HEK293 (cell line): ENCODE results near the gene MYORG.

Experiments used
- CTCF ChIA-PET: fragments of 350-600 bp; formaldehyde crosslinking; extraction: SDS; loops from one replicate; lab custom pipeline; 2021; ENCODE audit warnings: antibody characterized with exemption; lab: Yijun Ruan, JAX
- POLR2A ChIA-PET: fragments of 300-600 bp; formaldehyde crosslinking; extraction: SDS; loops from one replicate; lab custom pipeline; 2020; ENCODE audit warnings: antibody characterized with exemption, inconsistent platforms; lab: Yijun Ruan, JAX
- H3K27ac ChIP-seq: fragments of 200-500 bp; sonication (Bioruptor generic); 2 replicates; pipeline ENCODE4 v1.5.1; 2014; ENCODE audit warnings: low read depth, low read length, control low read depth, inconsistent platforms; ENCODE audit errors: extremely low read depth
- H3K36me3 ChIP-seq, 2 experiments: fragments of 200-500 bp in 1 of 2; sonication (Bioruptor generic) in 1 of 2; 1 replicate in 1 of 2; 2 replicates in 1 of 2; pipeline ENCODE4 v1.5.1; 2014 to 2017; ENCODE audit warnings: inconsistent platforms in 2 of 2, low read length in 2 of 2; ENCODE audit not compliant: control insufficient read depth in 2 of 2, insufficient read depth in 1 of 2
- H3K4me1 ChIP-seq: fragments of 200-500 bp; sonication (Bioruptor generic); 2 replicates; pipeline ENCODE4 v1.5.1; 2014; ENCODE audit warnings: mild to moderate bottlenecking, low read length, inconsistent platforms; ENCODE audit not compliant: control insufficient read depth, insufficient read depth
- H3K4me3 ChIP-seq: 2 replicates; pipeline ENCODE4 v1.5.1; 2011; ENCODE audit warnings: low read depth, mild to moderate bottlenecking, control low read depth, low read length, moderate library complexity
- H3K9me3 ChIP-seq: fragments of 200-500 bp; sonication (Bioruptor generic); 2 replicates; pipeline ENCODE4 v1.5.1; 2014; ENCODE audit warnings: low read depth, low read length, inconsistent platforms; ENCODE audit not compliant: control insufficient read depth, insufficient read depth
- KLF7 ChIP-seq: fragments of 450-650 bp; formaldehyde crosslinking; IDR thresholded peaks from 2 replicates; pipeline ENCODE4 v1.5.1; 2016; ENCODE audit warnings: missing biosample characterization, missing genetic modification characterization, borderline replicate concordance
- SP7 ChIP-seq: fragments of 450-650 bp; formaldehyde crosslinking; IDR thresholded peaks from 2 replicates; pipeline ENCODE4 v1.5.1; 2016; ENCODE audit warnings: missing biosample characterization, missing genetic modification characterization
- TRIM28 ChIP-seq: IDR thresholded peaks from 2 replicates; pipeline ENCODE4 v1.6.1; 2011; ENCODE audit warnings: low read length, control low read depth, borderline replicate concordance
- ZFP69B ChIP-seq: fragments of 450-650 bp; formaldehyde crosslinking; IDR thresholded peaks from 2 replicates; pipeline ENCODE4 v1.5.1; 2016; ENCODE audit warnings: missing biosample characterization, missing genetic modification characterization
- ZNF214 ChIP-seq: fragments of 450-650 bp; formaldehyde crosslinking; IDR thresholded peaks from 2 replicates; pipeline ENCODE4 v1.5.1; 2017; ENCODE audit warnings: missing biosample characterization, mild to moderate bottlenecking, missing genetic modification characterization, borderline replicate concordance
- ZNF248 ChIP-seq: fragments of 450-650 bp; formaldehyde crosslinking; IDR thresholded peaks from 2 replicates; pipeline ENCODE4 v1.5.1; 2017; ENCODE audit warnings: missing biosample characterization, missing genetic modification characterization
- ZNF394 ChIP-seq: fragments of 450-650 bp; formaldehyde crosslinking; IDR thresholded peaks from 2 replicates; pipeline ENCODE4 v1.5.1; 2016; ENCODE audit warnings: missing biosample characterization, missing genetic modification characterization, mild to moderate bottlenecking, moderate library complexity, borderline replicate concordance
- ZNF654 ChIP-seq: fragments of 450-650 bp; formaldehyde crosslinking; IDR thresholded peaks from 2 replicates; pipeline ENCODE4 v1.5.1; 2016; ENCODE audit warnings: low read depth, missing biosample characterization, missing genetic modification characterization
- TF ChIP-seq, protein P1 (sequence below): IDR thresholded peaks from 2 replicates; pipeline ENCODE4 v1.6.1; 2011; ENCODE audit warnings: mild to moderate bottlenecking, low read depth, low read length, borderline replicate concordance
- TF ChIP-seq, protein P2 (sequence below): fragments of 450-650 bp; formaldehyde crosslinking; IDR thresholded peaks from 2 replicates; pipeline ENCODE4 v1.5.1; 2016; ENCODE audit warnings: missing biosample characterization, missing genetic modification characterization
- TF ChIP-seq, protein P3 (sequence below): fragments of 450-650 bp; formaldehyde crosslinking; IDR thresholded peaks from 2 replicates; pipeline ENCODE4 v1.5.1; 2017; ENCODE audit warnings: missing biosample characterization, missing genetic modification characterization
- TF ChIP-seq, protein P4 (sequence below): fragments of 450-650 bp; formaldehyde crosslinking; IDR thresholded peaks from 2 replicates; pipeline ENCODE4 v1.5.1; 2016; ENCODE audit warnings: missing biosample characterization, missing genetic modification characterization
- TF ChIP-seq, protein P5 (sequence below): fragments of 450-650 bp; formaldehyde crosslinking; IDR thresholded peaks from 2 replicates; pipeline ENCODE4 v1.5.1; 2016; ENCODE audit warnings: missing biosample characterization, missing genetic modification characterization

MYORG gene

DNA sequence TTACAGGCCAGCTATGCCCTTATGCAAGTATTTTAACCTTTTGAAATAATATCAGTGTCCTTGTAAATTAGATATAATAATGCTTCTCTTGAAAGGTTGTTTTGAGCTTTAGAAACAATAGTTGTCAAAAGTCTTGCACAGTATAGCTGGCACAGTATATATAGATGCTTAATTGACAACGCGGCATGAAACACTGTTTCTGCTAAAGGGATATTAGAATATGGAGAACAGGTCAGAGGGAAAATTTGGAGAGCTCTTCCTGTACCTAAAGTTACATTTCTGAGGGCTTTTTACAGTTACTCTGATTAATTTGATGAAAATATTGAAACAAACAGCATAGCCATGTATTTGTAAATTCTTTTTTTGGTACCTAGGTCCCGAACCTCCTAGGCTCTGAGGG lies 42.9 kb downstream of the MYORG start (continued):
- TF ChIP-seq, protein P1, sequence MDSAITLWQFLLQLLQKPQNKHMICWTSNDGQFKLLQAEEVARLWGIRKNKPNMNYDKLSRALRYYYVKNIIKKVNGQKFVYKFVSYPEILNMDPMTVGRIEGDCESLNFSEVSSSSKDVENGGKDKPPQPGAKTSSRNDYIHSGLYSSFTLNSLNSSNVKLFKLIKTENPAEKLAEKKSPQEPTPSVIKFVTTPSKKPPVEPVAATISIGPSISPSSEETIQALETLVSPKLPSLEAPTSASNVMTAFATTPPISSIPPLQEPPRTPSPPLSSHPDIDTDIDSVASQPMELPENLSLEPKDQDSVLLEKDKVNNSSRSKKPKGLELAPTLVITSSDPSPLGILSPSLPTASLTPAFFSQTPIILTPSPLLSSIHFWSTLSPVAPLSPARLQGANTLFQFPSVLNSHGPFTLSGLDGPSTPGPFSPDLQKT = no peak
- no peak for TF ChIP-seq TRIM28
- TF ChIP-seq, all 188 proteins: peak for 0

DNA sequence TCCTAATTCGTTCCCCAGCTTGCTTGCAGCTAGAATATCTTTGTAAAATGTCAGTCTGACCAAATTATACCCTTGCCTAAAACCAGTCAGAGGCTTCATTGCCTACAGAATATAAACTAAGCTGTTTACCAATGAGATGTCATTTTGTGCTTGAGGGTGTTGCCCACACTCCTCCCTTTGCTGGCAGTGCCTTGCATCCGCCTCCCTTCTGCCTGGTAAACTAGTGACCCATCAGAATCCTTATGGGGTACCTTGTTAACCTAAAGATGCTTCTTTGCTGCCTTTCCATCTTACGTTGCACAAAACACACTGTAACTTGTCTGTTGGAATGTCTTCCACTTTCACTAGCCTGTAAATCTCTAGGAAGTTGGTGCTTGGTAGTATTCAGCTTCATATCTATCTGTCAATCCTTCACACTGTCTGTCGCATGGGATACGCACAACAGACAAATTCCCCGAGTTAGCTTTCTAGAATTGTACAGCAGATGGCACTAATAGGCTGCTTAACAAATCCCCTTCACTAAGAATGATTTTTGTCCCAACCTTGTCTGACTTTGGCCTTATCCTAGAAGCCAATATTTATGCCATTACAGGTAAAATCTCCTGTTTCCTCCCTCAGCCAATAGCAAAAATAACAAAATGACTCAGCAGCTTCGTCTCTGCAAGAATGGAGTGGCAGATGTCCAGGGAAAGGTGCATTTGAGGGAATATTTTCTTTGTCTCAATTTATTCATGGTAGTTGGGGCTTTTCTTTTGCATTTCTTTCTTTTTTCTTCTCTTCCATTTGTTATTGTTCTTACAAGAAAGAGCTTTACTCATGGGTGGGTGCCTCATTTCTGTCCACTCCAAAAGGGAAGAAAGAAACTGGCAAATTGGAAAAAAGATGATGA lies 44.4 kb downstream of the MYORG start:
- no peaks in the 10 kb centered on the region for H3K4me1 ChIP-seq
- CTCF ChIA-PET = interaction anchor here (0.6 to 7.1 kb wide), 25 partner anchors 9 to 314 kb away, joined by 3 to 172 read pairs (median 4); partner anchors contain the start of genes GALT and MYORG
- no peaks in the 10 kb centered on the region for H3K36me3 ChIP-seq
- POLR2A ChIA-PET = interaction anchor here (0.5 to 3.1 kb wide), 3 partner anchors 10 to 45 kb away, joined by 3 to 16 read pairs (median 4); partner anchors contain the start of gene MYORG
- no peaks in the 10 kb centered on the region for H3K9me3 ChIP-seq
- no peak overlapping the region for H3K27ac ChIP-seq
- H3K4me3 ChIP-seq = no peak overlapping the region
- TF ChIP-seq ZFP69B (tag by site-specific recombination) (no peak), ZNF214 (tag by site-specific recombination) (no peak), SP7 (tag by site-specific recombination) (peak; percentile 59; the same call in 1 of the 2 replicates), ZNF654 (tag by site-specific recombination) (peak; percentile 67)
- TF ChIP-seq, protein P2, sequence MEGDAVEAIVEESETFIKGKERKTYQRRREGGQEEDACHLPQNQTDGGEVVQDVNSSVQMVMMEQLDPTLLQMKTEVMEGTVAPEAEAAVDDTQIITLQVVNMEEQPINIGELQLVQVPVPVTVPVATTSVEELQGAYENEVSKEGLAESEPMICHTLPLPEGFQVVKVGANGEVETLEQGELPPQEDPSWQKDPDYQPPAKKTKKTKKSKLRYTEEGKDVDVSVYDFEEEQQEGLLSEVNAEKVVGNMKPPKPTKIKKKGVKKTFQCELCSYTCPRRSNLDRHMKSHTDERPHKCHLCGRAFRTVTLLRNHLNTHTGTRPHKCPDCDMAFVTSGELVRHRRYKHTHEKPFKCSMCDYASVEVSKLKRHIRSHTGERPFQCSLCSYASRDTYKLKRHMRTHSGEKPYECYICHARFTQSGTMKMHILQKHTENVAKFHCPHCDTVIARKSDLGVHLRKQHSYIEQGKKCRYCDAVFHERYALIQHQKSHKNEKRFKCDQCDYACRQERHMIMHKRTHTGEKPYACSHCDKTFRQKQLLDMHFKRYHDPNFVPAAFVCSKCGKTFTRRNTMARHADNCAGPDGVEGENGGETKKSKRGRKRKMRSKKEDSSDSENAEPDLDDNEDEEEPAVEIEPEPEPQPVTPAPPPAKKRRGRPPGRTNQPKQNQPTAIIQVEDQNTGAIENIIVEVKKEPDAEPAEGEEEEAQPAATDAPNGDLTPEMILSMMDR (tag by site-specific recombination) = peak; percentile 48; the same call in 1 of the 2 replicates
- TF ChIP-seq, protein P3, sequence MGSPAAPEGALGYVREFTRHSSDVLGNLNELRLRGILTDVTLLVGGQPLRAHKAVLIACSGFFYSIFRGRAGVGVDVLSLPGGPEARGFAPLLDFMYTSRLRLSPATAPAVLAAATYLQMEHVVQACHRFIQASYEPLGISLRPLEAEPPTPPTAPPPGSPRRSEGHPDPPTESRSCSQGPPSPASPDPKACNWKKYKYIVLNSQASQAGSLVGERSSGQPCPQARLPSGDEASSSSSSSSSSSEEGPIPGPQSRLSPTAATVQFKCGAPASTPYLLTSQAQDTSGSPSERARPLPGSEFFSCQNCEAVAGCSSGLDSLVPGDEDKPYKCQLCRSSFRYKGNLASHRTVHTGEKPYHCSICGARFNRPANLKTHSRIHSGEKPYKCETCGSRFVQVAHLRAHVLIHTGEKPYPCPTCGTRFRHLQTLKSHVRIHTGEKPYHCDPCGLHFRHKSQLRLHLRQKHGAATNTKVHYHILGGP (tag by site-specific recombination) = 0 out of 2 replicates have a peak, but pooled peaks have one; percentile 9

DNA sequence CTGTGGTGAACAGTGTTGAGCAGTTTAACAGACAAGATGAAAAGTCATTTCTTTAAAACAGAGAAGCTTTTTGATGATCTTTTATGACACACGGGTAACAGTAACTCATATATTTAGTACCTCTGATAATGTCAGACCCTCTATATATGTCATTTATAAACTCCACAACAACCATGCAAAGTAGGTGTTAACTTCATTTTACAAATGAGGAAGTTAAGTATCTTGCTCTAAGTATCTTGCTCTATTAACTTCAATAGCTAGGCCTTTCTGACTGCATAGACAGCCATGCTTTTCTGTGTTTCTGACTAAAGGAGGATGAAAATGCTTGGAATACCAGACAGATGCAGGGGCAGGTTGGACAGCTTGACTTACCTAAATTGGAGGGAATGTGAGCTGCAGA lies 45.5 kb downstream of the MYORG start:
- Histone ChIP-seq H3K36me3 (no peaks in the 10 kb centered on the region), H3K4me1 (no peaks in the 10 kb centered on the region; the same call in 1 of the 2 replicates), H3K9me3 (no peaks in the 10 kb centered on the region), H3K27ac (no peak overlapping the region), H3K4me3 (no peak overlapping the region)
- POLR2A ChIA-PET = interaction anchor here (1.0 to 1.3 kb wide), 2 partner anchors 44 to 45 kb away, joined by 3 to 5 read pairs; partner anchors contain the start of gene MYORG
- CTCF ChIA-PET = interaction anchor here (0.6 to 7.1 kb wide), 11 partner anchors 8 to 272 kb away, joined by 3 to 172 read pairs (median 13); partner anchors contain the start of gene MYORG
- TF ChIP-seq ZNF248 (tag by site-specific recombination) (no peak), KLF7 (tag by site-specific recombination) (no peak), ZNF394 (no peak)
- TF ChIP-seq, protein P4, sequence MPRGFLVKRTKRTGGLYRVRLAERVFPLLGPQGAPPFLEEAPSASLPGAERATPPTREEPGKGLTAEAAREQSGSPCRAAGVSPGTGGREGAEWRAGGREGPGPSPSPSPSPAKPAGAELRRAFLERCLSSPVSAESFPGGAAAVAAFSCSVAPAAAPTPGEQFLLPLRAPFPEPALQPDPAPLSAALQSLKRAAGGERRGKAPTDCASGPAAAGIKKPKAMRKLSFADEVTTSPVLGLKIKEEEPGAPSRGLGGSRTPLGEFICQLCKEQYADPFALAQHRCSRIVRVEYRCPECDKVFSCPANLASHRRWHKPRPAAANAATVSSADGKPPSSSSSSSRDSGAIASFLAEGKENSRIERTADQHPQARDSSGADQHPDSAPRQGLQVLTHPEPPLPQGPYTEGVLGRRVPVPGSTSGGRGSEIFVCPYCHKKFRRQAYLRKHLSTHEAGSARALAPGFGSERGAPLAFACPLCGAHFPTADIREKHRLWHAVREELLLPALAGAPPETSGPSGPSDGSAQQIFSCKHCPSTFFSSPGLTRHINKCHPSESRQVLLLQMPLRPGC (tag by site-specific recombination) = no peak
- TF ChIP-seq, protein P5, sequence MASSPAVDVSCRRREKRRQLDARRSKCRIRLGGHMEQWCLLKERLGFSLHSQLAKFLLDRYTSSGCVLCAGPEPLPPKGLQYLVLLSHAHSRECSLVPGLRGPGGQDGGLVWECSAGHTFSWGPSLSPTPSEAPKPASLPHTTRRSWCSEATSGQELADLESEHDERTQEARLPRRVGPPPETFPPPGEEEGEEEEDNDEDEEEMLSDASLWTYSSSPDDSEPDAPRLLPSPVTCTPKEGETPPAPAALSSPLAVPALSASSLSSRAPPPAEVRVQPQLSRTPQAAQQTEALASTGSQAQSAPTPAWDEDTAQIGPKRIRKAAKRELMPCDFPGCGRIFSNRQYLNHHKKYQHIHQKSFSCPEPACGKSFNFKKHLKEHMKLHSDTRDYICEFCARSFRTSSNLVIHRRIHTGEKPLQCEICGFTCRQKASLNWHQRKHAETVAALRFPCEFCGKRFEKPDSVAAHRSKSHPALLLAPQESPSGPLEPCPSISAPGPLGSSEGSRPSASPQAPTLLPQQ = no peak
- TF ChIP-seq, all 188 proteins: peak for 0
